ENCODE data around the gene KCNK18.

Gene KCNK18

DNA sequence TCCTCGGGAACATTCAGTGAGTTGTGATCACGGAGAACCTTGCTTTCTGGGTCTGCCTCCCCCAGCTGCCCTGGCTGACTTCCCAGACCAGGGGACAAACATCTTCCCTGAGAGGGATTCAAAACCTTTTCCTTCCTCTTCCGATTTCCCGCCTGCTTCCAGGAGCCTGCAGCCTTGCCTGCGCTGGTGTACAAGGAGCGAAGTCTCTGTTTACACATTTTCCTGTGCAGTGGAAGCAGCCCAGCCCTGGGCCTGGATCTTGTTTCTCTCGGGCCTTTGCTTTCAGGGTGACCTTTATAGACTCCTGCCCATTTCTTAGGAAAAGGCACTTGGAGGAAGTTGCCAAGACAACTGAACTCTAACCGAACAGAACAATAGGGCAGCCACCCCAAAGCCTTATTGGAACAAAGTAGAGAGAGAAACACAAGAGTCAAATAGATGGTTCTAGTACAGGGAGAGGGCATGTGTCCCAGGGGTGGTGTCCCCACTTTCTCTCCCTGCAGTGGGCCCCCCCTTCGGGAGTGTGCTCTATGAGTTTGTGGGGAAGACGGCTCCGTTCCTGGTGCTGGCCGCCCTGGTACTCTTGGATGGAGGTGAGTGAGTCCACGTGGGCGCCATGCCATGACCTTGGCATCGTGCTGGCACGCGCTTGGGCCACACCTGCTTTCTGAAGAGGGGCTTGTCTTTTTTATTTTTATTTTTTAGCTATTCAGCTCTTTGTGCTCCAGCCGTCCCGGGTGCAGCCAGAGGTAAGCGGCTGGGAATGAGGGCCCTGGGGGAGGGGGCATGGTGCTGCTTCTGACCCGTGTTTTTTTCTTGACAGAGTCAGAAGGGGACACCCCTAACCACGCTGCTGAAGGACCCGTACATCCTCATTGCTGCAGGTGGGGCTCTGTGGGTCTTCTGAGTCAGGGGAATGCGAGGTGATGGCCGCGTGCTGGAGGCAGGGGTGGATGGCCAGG, 57.8 kb downstream of the KCNK18 start:
- no peak for DNase-seq

- no peak for DNase-seq
These were observed 58.7 kb downstream of the KCNK18 start for GRCh38 chr10:117255835-117256460.

DNA sequence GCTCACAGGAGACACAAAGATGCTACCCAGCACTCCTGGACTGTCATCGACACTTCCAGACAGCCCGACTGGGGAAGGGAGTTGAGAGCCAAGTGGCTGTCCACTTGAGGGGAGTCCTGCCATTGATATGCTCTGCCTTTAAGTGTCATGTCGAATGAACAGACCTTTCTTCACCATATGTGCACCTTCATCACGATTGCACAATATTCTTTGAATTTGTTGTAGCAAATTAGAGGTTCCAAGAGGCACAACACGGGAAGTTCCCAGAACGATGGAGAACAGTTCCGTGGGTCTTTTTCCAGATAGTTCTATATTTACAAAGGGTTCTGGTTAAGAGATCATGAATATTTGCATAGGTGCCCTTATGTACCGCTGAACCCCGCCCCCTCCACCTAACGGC, 59.6 kb downstream of the KCNK18 start:
- DNase-seq: no peak

GRCh38 chr10:117257721-117258120, 60.4 kb downstream of the KCNK18 start:
- DNase-seq: no peak

GRCh38 chr10:117259279-117259678, 62.0 kb downstream of the KCNK18 start:
- no peak for DNase-seq

All from NCI-H226 (cell line).